PC-3 (cell line): ENCODE data around the gene HDGFL2.

Experiments
- CTCF ChIP-seq: fragments of 300-600 bp; sonication (generic); conservative IDR thresholded peaks from 2 replicates; pipeline ENCODE4 v1.5.1; 2017; ENCODE audit warnings: antibody characterized with exemption, low read depth, mild to moderate bottlenecking, low read length
- EZH2 ChIP-seq: fragments of 300-600 bp; sonication (generic); IDR thresholded peaks from one replicate; pipeline ENCODE4 v1.6.1; 2017; ENCODE audit warnings: antibody characterized with exemption, mild to moderate bottlenecking, low read length; ENCODE audit not compliant: unreplicated experiment
- EZH2phosphoT487 ChIP-seq: fragments of 300-600 bp; sonication (generic); IDR thresholded peaks from 2 replicates; pipeline ENCODE4 v1.6.1; 2018; ENCODE audit warnings: mild to moderate bottlenecking, antibody characterized with exemption, low read length, borderline replicate concordance

DNA sequence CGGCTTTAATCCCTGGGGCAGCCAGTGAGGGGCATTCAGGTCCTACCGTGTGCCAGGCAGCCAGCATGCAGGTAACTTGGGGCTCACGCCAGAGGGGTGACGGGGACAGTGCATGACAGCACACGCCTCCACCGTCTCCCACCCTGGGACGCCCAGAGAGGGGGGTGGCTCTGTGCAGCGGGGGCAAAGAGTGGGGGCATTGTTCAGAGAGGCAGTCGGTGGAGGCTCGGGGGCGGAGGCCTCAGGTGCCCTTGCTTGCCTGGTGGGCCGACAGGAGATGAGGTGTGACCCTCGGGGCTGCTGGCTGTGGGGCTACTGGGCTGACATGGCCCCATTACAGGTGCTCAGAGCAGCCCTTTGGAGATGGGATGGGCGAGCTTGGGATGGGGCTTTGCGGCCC is 27.8 kb downstream of the HDGFL2 start:
- TF ChIP-seq CTCF (no peak), EZH2 (no peak), EZH2phosphoT487 (no peak)
